HEK293 (cell line): ENCODE results near the gene ACSL4.
"Not testable (repeated sequence)": the region's sequence is repeated elsewhere in the genome, so short reads cannot be mapped to it uniquely, and the experiment has no call there.

Experiments used
- CTCF ChIA-PET: fragments of 350-600 bp; formaldehyde crosslinking; extraction: SDS; loops from one replicate; lab custom pipeline; 2021; ENCODE audit warnings: antibody characterized with exemption; lab: Yijun Ruan, JAX
- POLR2A ChIA-PET: fragments of 300-600 bp; formaldehyde crosslinking; extraction: SDS; loops from one replicate; lab custom pipeline; 2020; ENCODE audit warnings: antibody characterized with exemption, inconsistent platforms; lab: Yijun Ruan, JAX
- H3K27ac ChIP-seq: fragments of 200-500 bp; sonication (Bioruptor generic); 2 replicates; pipeline ENCODE4 v1.5.1; 2014; ENCODE audit warnings: low read depth, low read length, control low read depth, inconsistent platforms; ENCODE audit errors: extremely low read depth
- H3K36me3 ChIP-seq, 2 experiments: fragments of 200-500 bp in 1 of 2; sonication (Bioruptor generic) in 1 of 2; 1 replicate in 1 of 2; 2 replicates in 1 of 2; pipeline ENCODE4 v1.5.1; 2014 to 2017; ENCODE audit warnings: inconsistent platforms in 2 of 2, low read length in 2 of 2; ENCODE audit not compliant: control insufficient read depth in 2 of 2, insufficient read depth in 1 of 2
- H3K4me1 ChIP-seq: fragments of 200-500 bp; sonication (Bioruptor generic); 2 replicates; pipeline ENCODE4 v1.5.1; 2014; ENCODE audit warnings: mild to moderate bottlenecking, low read length, inconsistent platforms; ENCODE audit not compliant: control insufficient read depth, insufficient read depth
- H3K4me3 ChIP-seq: 2 replicates; pipeline ENCODE4 v1.5.1; 2011; ENCODE audit warnings: low read depth, mild to moderate bottlenecking, control low read depth, low read length, moderate library complexity
- H3K9me3 ChIP-seq: fragments of 200-500 bp; sonication (Bioruptor generic); 2 replicates; pipeline ENCODE4 v1.5.1; 2014; ENCODE audit warnings: low read depth, low read length, inconsistent platforms; ENCODE audit not compliant: control insufficient read depth, insufficient read depth
- PRDM4 ChIP-seq: fragments of 450-650 bp; formaldehyde crosslinking; IDR thresholded peaks from 2 replicates; pipeline ENCODE4 v1.5.1; 2017; ENCODE audit warnings: missing biosample characterization, missing genetic modification characterization
- ZNF140 ChIP-seq: fragments of 450-650 bp; formaldehyde crosslinking; IDR thresholded peaks from 2 replicates; pipeline ENCODE4 v1.5.1; 2016; ENCODE audit warnings: missing biosample characterization, missing genetic modification characterization
- ZNF169 ChIP-seq: fragments of 450-650 bp; formaldehyde crosslinking; IDR thresholded peaks from 2 replicates; pipeline ENCODE4 v1.5.1; 2016; ENCODE audit warnings: missing biosample characterization, missing genetic modification characterization
- ZNF174 ChIP-seq: fragments of 450-650 bp; formaldehyde crosslinking; IDR thresholded peaks from 2 replicates; pipeline ENCODE4 v1.5.0; 2017; ENCODE audit warnings: missing biosample characterization, mild to moderate bottlenecking, missing genetic modification characterization
- ZNF202 ChIP-seq: fragments of 450-650 bp; formaldehyde crosslinking; IDR thresholded peaks from 2 replicates; pipeline ENCODE4 v1.5.1; 2016; ENCODE audit warnings: missing biosample characterization, missing genetic modification characterization, borderline replicate concordance
- ZNF239 ChIP-seq: fragments of 450-650 bp; formaldehyde crosslinking; IDR thresholded peaks from 2 replicates; pipeline ENCODE4 v1.5.1; 2016; ENCODE audit warnings: missing biosample characterization, missing genetic modification characterization
- ZNF280C ChIP-seq: fragments of 450-650 bp; formaldehyde crosslinking; IDR thresholded peaks from 2 replicates; pipeline ENCODE4 v1.5.1; 2016; ENCODE audit warnings: missing biosample characterization, missing genetic modification characterization
- ZNF302 ChIP-seq: fragments of 450-650 bp; formaldehyde crosslinking; IDR thresholded peaks from 2 replicates; pipeline ENCODE4 v1.5.1; 2016; ENCODE audit warnings: missing biosample characterization, missing genetic modification characterization, low read depth
- ZNF37A ChIP-seq: fragments of 450-650 bp; IDR thresholded peaks from 2 replicates; pipeline ENCODE4 v1.5.1; 2018; ENCODE audit warnings: missing biosample characterization, missing genetic modification characterization
- ZNF423 ChIP-seq: fragments of 450-650 bp; formaldehyde crosslinking; IDR thresholded peaks from 2 replicates; pipeline ENCODE4 v1.5.1; 2016; ENCODE audit warnings: missing biosample characterization, missing genetic modification characterization
- ZNF510 ChIP-seq: fragments of 450-650 bp; formaldehyde crosslinking; IDR thresholded peaks from 2 replicates; pipeline ENCODE4 v1.5.1; 2018; ENCODE audit warnings: mild to moderate bottlenecking, missing genetic modification characterization, missing biosample characterization; ENCODE audit not compliant: insufficient replicate concordance
- ZNF571 ChIP-seq: fragments of 450-650 bp; formaldehyde crosslinking; IDR thresholded peaks from 2 replicates; pipeline ENCODE4 v1.5.0; 2017; ENCODE audit warnings: missing biosample characterization, missing genetic modification characterization
- ZNF585B ChIP-seq: fragments of 450-650 bp; formaldehyde crosslinking; IDR thresholded peaks from 2 replicates; pipeline ENCODE4 v1.5.1; 2016; ENCODE audit warnings: missing biosample characterization, missing genetic modification characterization
- ZNF677 ChIP-seq: fragments of 450-650 bp; IDR thresholded peaks from 2 replicates; pipeline ENCODE4 v1.5.0; 2018; ENCODE audit warnings: missing biosample characterization, mild to moderate bottlenecking, missing genetic modification characterization, moderate library complexity
- ZNF692 ChIP-seq: fragments of 450-650 bp; formaldehyde crosslinking; IDR thresholded peaks from 2 replicates; pipeline ENCODE4 v1.5.1; 2016; ENCODE audit warnings: missing biosample characterization, missing genetic modification characterization
- ZNF701 ChIP-seq: fragments of 450-650 bp; formaldehyde crosslinking; IDR thresholded peaks from 2 replicates; pipeline ENCODE4 v1.5.1; 2016; ENCODE audit warnings: missing biosample characterization, missing genetic modification characterization
- ZNF704 ChIP-seq: fragments of 450-650 bp; formaldehyde crosslinking; IDR thresholded peaks from 2 replicates; pipeline ENCODE4 v1.5.1; 2016; ENCODE audit warnings: missing biosample characterization, missing genetic modification characterization
- ZSCAN18 ChIP-seq: fragments of 450-650 bp; formaldehyde crosslinking; IDR thresholded peaks from 2 replicates; pipeline ENCODE4 v1.5.1; 2016; ENCODE audit warnings: missing biosample characterization, missing genetic modification characterization

ACSL4 gene

GRCh38 chrX:109655502-109656201 lies 77.4 kb downstream of the ACSL4 start (continued):
- TF ChIP-seq ZNF571 (tag by site-specific recombination) (no peak), ZNF692 (tag by site-specific recombination) (no peak), ZNF510 (tag by site-specific recombination) (no peak), ZNF202 (no peak)

DNA sequence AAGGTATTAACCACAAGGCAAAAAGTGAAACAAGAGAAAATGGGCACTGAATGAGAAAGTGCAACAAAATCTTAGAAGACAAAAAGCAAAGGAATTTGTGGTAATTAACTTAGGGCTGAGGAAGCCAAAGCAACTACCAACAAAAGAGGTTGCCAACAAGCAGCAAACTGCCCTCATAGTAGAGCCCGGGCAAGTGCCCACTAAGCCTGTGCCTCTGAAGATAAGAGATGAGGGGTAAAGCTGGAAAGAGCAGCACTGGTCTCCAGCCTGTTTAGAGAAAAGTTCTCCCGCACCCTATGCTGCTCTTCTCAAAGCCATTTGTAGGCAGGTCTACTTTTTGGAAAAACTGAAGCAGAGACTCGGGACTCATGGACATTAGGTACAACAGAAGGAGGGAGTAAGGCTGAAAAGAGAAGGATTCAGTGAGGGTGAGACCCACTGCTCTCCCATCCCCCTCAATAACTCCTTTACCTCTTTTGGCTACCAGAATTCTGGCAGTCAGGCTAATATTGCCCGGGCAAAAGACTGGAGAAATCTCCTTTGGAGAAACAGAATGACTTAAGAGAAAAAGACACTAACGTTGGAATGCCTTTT lies 78.4 kb downstream of the ACSL4 start:
- no peak for TF ChIP-seq ZNF37A (tag by site-specific recombination)
- no peak for TF ChIP-seq ZNF704 (tag by site-specific recombination)
- no peak for TF ChIP-seq ZNF677 (tag by site-specific recombination)
- no peak for TF ChIP-seq ZNF169
- no peak for TF ChIP-seq ZNF174 (tag by site-specific recombination)
- no peak for TF ChIP-seq ZNF701 (tag by site-specific recombination)
- TF ChIP-seq ZNF423, result no peak
- TF ChIP-seq ZNF302 (tag by site-specific recombination), result no peak
- TF ChIP-seq PRDM4 (tag by site-specific recombination), result no peak
- no peak for TF ChIP-seq ZNF280C (tag by site-specific recombination)
- TF ChIP-seq ZNF140, result no peak
- TF ChIP-seq ZNF692 (tag by site-specific recombination), result no peak
- TF ChIP-seq ZNF239 (tag by site-specific recombination), result no peak
- no peak for TF ChIP-seq ZSCAN18 (tag by site-specific recombination)
- TF ChIP-seq ZNF585B (tag by site-specific recombination), result no peak
- POLR2A ChIA-PET, result no interaction called here
- peaks cover 5 to 10% of the 10 kb centered on the region in 2 experiments; a peak in 2 of 3 replicates for H3K36me3 ChIP-seq
- no peak overlapping the region for H3K27ac ChIP-seq
- H3K9me3 ChIP-seq, result no peaks in the 10 kb centered on the region
- no peak overlapping the region for H3K4me3 ChIP-seq
- CTCF ChIA-PET, result interaction anchor here (0.7 to 1.9 kb wide), 2 partner anchors 20 to 269 kb away, joined by 5 to 6 read pairs; no protein-coding TSS in a partner anchor
- H3K4me1 ChIP-seq, result no peaks in the 10 kb centered on the region

GRCh38 chrX:109644671-109645070 lies 88.4 kb downstream of the ACSL4 start:
- POLR2A ChIA-PET, H3K4me1 ChIP-seq, H3K4me3 ChIP-seq, H3K9me3 ChIP-seq, H3K27ac ChIP-seq, H3K36me3 ChIP-seq: not testable (repeated sequence)
- CTCF ChIA-PET, result interaction anchor here (0.6 kb wide), 1 partner anchor 236 kb away, joined by 4 read pairs; no protein-coding TSS in a partner anchor
